DMS 273 (cell line): ENCODE data around the gene ITCH.

Source experiments
- DNase-seq: peaks from one replicate; lab custom pipeline; 2025; ENCODE audit not compliant: unreplicated experiment; lab: John Stamatoyannopoulos, UW

The ITCH gene

GRCh38 chr20:34544109-34544796, 181.2 kb downstream of the ITCH start:
- DNase-seq: no peak

DNA sequence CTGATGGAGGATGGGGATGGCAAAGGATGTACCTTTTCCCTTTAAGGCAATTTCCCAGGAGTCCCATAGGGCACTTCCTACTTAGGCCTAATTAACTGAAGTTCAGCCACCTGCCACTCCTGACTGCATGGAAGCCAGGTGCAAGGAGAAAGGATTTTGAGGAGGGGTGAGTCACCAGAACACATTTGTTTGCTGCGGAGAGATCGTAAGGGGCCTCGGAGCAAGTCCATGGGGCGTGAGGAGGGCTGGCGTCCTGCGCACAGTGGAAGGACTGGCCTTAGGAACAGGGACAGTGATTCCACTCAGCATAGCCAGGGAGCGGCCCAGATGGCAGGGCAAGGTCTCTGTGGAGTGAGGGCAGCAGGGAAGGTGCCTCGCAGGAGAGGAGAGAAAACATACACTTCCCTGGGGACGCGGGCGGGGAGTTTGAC, 183.7 kb downstream of the ITCH start:
- peak; percentile 90 for DNase-seq

DNA sequence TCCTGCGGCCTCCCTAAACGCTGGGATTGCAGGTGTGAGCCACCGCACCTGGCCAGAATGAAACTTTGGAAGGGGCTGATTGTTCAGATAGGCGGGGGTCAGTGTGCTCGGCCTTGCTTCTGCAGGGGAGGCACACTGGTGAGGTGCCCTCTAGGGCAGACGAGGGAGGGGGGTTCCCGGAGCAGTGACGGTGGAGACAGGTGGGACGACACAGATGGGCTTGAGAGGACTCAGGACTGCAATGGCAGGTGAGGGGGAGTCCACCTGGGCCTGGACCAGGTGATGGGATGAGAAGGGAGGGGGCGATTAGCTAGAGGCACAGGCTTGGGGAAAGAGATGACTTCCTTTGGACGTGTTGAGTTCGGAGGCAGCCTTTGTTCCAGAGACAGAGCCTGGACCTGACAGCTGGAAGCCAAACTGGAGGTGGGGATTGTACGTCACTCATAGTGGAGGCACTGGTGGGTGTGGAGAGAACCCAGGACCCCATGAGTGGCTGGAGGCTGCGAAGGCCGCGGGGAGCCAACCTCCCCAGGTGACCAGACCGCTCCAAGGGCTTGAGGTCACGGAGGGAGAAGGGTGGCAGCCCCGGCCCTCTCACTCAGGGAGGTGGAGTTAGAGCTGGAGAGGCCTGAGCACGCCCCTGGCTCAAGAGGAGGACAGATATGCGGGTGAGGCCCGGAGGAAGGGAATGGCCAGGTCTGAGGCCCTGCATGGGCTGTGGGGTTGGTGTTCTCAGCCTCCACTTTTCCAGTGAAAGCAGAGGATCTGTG, 185.0 kb downstream of the ITCH start:
- no peak for DNase-seq

DNA sequence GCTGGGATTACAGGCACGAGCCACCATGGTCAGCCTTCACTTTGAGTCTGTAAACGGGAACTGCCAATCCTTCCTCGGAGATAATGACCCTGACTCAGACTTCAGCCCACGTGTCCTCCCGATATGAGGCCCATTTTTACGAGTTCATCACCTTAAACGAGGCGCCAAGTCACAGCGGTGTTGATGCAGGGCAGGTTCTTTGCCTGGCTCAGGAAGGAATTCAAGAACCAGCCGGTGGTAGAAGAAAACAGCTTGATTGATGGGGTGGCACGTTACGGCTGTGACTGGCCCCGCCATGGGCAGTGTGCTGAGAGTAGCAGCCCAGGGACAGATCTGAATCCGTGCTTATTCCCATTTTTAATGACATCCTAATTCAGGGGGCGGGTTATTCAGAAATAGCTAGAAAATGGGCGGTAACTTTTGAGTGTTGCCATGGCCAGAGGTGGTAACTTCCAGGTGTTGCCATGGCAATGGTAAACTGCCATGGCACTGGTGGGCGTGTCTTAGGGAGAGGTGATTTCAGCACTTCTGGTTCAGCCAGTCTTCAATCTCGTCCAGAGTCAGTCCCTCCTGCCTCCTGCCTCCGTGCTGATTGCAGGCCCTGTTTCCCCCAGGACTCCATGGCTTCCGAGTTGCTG, 186.3 kb downstream of the ITCH start:
- DNase-seq: peak; percentile 69

DNA sequence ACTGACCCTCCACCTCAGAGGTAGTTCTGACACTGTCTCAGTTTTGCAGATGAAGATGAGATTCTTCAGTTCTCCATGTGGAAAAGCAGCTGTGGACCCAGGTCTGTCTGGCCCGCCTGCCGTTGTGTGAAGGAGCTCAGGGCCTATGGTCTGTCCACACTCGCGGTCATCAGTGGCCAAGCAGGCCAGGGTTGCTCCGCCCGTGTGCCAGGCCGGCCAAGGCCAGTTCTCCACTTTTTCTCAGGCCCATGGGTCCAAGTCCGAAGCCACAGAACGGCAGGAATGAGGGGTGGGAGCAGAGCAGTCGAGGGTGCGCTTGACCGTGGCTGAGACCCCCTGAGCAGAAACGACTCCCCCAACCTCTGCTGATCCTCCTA, 186.8 kb downstream of the ITCH start:
- no peak for DNase-seq

DNA sequence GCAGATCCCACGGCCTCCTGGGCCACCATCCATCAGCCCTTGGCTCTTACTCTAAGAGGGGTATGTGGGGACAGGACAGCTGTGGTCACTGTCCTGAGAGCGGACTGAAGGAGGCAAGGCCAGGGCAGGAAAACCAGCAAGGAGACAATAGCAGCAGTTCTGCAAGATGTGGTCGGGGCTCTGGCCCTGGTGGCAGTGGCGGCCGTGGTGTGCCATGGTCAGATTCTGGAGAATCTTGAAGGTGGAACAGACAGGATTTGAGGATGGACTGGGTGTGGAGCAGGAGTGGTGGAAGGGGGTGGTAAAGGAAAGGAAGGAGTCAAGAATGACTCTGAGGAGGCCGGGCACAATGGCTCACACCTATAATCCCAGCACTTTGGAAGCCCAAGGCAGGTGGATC, 189.5 kb downstream of the ITCH start:
- DNase-seq: no peak

DNA sequence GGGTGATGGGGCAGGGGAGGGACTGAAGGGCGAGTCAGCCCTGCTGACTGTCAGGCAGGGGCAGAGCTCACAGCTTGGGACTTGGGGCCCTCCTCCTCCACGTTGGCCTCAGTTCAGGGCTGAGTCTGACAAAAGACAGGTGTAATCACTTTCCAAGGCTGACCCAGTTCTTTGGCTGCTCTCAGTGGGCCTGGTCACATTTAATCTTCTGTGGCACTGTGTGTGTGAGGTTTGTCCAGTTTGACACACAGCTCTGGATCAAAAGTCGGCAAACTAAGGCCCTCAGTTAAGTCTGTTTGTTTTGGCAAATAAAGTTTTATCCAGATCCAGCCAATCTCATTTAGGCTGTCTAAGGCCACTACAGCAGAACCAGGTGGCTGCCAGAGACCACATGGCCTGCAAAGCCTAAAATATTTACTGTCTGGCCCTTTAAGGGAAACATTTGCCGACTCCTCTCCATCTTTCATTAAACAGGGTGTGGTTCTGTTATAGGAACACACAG, 190.3 kb downstream of the ITCH start:
- DNase-seq: no peak

DNA sequence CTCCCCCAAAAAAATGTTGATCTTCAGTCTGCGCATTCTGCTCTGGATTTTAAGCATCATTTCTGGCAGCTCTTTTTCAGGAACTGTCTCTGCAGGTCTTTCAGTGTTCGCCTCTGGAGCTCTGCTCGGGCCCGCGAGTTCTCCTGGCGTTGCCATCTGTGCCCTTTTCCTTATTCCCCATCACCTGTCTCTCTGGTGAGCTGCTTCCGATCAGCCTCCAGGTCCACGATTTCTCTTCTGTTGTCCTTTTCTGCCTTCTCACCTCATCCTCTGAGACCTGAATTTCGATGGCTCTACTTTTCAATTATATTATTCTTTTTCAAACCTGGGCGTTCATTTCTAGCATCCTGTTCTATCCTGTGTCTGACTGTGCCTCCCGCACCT, 194.9 kb downstream of the ITCH start:
- DNase-seq: peak; percentile 51

- DNase-seq: peak; percentile 94
Measured at GRCh38 chr20:34558320-34559218, 195.5 kb downstream of the ITCH start, which contains the start of gene MAP1LC3A. TSS of gene MAP1LC3A (plus strand) at chr20:34558718. CDS start at chr20:34558869, 151 bp downstream.

DNA sequence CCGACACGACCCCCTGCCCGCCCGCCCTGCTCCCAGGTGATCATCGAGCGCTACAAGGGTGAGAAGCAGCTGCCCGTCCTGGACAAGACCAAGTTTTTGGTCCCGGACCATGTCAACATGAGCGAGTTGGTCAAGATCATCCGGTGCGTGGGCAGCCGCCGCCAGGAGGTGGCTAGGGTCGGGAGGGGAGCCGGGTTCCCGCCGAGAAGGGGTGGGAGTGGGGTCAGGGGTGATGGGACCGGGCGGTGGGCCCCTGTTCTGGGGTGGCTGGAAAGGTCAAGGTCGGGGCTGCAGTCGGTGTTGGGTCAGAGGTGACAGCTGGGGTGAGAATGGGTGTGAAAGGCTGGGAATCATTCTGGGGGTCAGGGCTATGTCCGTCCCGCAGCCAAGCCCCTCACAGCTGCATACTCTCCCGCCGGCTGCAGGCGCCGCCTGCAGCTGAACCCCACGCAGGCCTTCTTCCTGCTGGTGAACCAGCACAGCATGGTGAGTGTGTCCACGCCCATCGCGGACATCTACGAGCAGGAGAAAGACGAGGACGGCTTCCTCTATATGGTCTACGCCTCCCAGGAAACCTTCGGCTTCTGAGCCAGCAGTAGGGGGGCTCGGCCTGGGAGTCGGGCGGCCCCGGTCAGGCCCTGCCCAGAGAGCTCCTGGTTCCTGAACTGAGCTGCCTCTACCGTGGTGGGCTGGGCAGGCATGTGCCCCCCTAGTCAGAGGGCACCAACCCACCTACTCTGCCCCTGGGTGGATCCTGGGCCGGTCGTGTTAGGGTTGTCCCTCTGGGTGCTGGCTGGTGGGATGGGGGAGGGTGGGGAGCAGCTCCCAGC, 196.5 kb downstream of the ITCH start:
- DNase-seq: peak; percentile 20

GRCh38 chr20:34560141-34560523, 197.1 kb downstream of the ITCH start:
- DNase-seq: no peak

DNA sequence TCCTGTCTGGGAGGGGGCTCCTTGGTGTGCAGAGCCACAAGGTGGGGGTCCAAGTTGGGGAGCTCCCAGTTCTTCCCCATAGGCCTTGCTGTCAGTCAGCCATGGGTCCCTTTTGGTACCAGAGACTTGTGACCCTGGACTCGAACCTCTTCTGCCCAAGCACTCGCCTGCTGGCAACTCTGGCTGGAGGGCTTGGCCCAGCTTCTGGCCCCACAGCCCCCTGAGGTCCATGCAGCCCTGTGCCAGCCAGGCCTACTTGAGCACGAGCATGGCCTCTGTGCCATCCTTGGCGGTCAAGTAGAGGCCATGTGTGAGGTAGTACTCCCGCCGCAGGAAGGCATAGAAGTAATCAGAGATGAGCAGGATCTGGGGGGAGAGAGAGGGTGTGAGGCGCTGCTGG, 197.5 kb downstream of the ITCH start:
- DNase-seq: no peak
